ENCODE measurements around the gene ZNF892.

The ZNF892 gene

DNA sequence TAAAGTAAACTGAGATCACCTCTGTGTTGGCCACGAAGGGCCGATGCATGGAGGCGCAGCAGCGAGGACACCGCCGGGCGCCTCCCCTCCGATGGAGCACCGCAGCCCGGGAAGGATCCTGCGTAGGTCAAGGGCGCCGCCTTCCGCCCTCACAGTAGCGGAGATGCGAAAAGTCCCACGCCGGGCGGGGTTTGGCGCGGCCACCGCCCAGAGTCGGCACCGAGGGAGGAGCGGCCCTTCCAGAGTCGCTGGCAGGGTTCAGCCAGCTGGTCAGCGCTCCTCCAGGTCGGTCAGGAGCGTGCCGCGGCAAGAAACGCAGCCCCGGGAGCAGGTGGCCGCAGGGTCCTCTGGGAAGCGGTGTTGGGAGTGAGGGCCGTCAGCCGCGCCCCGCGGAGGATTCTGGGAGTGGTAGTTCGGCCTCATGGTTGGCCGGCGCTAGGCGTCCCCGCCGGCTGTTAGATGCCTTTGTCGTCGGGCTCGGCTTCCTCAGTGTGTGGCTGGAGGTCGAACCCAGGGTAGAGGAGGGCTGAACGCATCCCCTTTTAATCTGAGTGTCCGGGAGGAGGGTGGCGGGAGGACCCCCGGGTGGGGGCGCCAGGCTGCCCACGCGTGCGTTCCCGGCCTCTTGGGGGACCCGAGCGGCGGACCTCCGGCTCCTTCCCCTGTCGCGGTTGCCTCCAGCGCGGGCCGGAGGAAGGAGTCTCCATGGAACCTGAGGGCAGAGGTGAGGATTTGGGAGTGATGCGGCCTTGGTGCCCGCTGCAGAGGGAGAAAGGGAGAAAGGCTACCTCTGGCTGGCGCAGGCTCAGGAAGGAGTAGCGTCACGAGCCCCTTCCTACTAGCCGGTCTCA lies at the start of gene ZNF892:
Gene ZNF892, plus strand, starts transcription at position 411 of the 851 bp plus-strand sequence. Its CDS starts 295 bp downstream, at position 706.
- DNase-seq: peak; percentile 41 to 93 (median 84)

GRCh38 chr2:95158441-95158840 lies 48.9 kb upstream of the ZNF892 start:
- DNase-seq: no peak

GRCh38 chr2:95158891-95159619 lies 48.3 kb upstream of the ZNF892 start:
- peak in 43 of 56 donors; percentile 5 to 74 (median 44) for DNase-seq

DNA sequence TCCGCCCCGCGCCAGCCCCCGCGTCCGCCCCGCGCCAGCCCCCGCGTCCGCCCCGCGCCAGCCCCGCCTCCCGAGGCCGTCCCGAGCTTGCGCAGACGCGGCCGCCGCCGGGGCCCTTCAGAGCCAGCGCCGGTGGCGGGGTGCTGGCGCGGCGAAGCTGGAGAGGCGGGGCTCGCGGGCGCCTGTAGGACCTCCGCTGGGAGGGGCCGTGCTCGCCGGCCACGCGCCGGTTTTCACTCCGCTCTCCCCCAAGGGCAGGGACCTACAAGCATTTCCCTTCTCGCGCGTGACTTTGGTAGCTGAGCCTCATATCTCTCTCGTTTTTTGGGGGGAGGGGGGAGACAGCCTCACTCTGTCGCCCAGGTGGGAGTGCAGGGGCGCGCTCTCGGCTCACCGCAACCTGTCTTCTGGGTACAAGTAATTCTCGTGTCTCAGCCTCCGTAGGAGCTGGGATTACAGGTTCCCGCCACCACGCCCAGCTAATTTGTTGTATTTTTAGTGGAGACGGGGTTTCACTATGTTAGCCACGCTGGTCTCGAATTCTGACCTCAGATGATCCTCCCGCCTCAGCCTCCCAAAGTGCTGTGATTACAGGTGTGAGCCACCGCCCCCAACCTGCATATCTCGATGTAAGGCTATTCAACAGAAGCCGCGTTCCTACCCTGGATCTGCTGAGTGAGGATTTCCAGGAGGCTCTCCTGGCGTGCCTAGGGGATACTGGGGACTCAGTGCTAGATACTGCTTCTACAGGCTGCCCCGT lies 47.5 kb upstream of the ZNF892 start, which contains the start of gene ZNF514:
Gene ZNF514, minus strand, starts transcription at position 159 of the 760 bp plus-strand sequence. CDS start 6,595 bp downstream, outside the sequence.
- peak in 53 of 56 donors; percentile 8 to 85 (median 57) for DNase-seq

- no peak for DNase-seq
Observed at GRCh38 chr2:95165030-95165370, 42.3 kb upstream of the ZNF892 start.

- peak; percentile 85 to 99 (median 95) for DNase-seq
Observed at GRCh38 chr2:95165371-95166064, 41.8 kb upstream of the ZNF892 start, which contains the start of gene ZNF2. TSS of gene ZNF2 (plus strand) at chr2:95165809. CDS start at chr2:95176227, 10,418 bp downstream.

DNA sequence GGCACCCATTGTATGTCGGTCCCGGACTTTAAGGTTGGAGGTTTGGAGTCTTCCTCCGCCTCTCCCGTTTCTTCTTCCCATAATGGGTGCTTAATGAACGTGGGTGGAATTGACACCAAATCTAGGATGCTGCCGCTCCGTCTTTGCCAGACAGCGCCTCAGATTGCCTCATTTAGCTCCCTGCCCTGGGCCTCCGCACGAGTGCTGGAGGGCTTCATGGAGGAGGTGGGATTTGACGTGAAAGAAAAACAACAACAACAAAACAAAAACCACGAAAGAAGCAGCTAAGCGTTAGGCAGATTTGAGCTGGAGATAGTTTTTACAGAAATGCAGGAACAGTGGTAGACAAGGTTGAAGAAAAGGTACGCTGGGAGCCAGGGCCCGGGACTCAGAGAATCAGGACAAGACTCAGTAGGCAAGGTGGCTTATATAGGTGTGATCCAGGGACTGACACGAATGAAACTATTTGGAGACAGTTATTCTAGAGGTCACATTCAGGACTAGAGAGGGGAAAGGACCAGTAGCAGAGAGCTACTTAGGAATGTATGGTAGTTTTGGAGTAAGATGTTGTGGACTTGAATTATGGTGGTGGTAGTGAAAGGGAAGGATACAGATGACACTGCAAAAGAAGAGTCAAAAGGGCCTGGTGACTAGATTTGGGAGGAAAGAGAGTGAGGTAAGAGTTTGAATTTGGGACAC lies 41.1 kb upstream of the ZNF892 start:
- DNase-seq: peak in 2 of 56 donors; percentile 7 to 48

- DNase-seq: no peak
Observed at GRCh38 chr2:95171902-95172301, 35.4 kb upstream of the ZNF892 start.

DNA sequence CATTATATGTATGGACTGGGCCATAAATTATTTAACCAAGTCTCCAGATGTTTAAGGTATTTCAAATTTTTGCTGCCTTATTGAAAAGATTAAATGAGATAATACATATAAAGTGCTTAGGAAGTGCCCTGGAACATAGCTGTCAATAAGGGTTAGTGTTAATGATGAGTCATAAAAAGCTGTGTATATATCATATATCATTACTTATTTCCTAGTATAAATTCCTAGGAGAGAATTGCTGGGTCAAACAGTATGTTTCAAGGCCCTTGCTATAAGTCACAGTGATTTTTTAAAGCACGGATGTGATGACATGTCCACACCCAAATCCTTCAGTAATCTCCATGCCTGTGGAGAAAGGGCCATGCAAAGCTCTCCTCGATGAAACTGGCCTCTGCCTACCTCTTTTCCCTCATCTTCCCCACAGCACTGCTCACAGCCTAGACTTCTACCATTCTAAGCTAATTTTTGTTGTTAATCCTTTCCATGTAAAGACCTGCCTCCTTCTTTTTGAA lies 33.2 kb upstream of the ZNF892 start:
- DNase-seq: no peak

GRCh38 chr2:95179451-95179850 lies 27.9 kb upstream of the ZNF892 start:
- DNase-seq: no peak

- DNase-seq: no peak
Observed at GRCh38 chr2:95181774-95182173, 25.5 kb upstream of the ZNF892 start.

DNA sequence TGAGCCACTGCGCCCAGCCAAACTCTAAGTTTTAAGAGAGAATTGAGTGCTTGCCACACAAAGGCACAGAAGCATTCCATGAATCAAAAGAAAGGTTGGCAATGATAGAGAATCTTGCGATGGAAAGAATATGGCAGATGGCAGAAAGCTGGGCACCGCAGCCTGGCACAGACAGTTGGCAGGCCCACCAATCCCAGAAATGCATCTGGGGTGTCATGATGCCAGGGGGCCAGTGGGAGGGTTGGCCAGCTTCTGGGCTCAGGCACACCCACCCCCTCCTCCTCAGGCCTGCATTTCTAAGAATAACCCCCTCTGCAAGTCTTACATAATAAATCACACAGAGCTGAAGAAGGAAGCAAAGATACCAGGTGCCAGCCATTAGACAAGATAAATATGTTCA lies 22.1 kb upstream of the ZNF892 start:
- DNase-seq: peak in 6 of 56 donors; percentile 4 to 18 (median 8)

GRCh38 chr2:95185973-95186372 lies 21.3 kb upstream of the ZNF892 start:
- no peak for DNase-seq

GRCh38 chr2:95192956-95193355 lies 14.4 kb upstream of the ZNF892 start:
- peak in 36 of 56 donors; percentile 1 to 79 (median 47) for DNase-seq

DNA sequence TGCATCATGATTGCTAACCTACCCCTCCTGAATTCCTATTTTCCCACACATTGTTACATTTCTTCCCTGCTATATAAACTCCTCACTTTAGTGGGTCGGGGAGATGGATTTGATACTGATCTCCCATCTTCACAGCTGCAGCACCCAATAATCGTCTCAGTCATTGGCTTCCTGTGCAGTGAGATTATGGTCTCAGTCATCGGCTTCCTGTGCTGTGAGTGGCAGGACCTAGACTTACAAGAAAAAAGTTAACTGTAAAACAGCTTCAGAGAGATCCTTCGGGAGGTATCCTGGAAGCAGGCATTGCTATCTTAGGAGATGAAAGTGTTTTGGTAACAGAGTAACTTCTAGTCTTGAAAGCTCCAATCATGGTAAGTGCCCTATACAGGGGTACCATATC lies 3.4 kb upstream of the ZNF892 start:
- DNase-seq: no peak

GRCh38 chr2:95204396-95204795 lies 2.9 kb upstream of the ZNF892 start:
- no peak for DNase-seq

- no peak for DNase-seq
Observed at GRCh38 chr2:95206096-95206495, 1.2 kb upstream of the ZNF892 start.

DNA sequence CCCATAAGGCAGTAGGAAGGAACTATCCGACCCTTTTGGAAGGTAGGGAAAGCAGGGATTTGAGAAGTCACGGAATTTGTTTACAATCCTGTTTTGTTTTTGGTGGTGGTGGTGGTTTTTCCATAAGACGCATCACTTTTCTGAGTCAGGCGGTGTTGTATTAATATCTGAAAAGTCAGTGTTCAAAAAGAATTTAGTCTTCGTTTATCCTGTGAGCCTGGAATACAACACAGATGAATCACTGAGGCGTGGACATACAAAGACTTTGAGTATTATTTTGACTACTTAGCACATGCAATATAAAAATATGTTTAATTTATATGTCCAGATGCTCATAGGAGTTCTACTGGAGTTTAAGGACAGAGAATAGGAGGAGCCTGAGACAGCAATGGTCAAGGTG lies 785 bp downstream of the ZNF892 start:
- DNase-seq: no peak

DNA sequence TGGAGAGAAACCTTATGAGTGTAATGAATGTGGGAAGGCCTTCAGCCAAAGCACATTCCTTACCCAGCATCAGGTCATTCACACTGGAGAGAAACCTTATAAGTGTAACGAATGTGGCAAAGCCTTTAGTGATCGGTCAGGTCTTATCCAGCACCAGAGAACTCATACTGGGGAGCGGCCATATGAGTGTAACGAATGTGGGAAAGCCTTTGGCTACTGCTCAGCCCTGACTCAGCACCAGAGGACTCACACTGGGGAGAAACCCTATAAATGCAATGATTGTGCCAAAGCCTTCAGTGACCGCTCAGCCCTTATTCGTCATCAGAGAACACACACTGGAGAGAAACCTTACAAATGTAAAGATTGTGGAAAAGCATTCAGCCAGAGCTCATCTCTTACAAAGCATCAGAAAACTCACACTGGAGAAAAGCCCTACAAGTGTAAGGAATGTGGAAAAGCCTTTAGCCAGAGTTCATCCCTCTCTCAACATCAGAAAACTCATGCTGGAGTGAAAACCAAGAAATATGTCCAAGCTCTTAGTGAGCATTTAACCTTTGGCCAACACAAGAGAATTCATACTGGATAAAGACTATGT lies 7.8 kb downstream of the ZNF892 start:
- no peak for DNase-seq

GRCh38 chr2:95220449-95220848 lies 13.1 kb downstream of the ZNF892 start:
- DNase-seq: no peak

Data from amygdala (tissue), 56 donors.